BLaER1 treated with 17β-estradiol and CSF1 and Interleukin-3, amounts not matched to agents 10 nM and 100 nM (cell line): ENCODE data around the gene NOVA2.
A peak's percentile ranks its signal among the peaks of the same experiment; 100 is the strongest.
"Not testable (repeated sequence)": the region's sequence is repeated elsewhere in the genome, so short reads cannot be mapped to it uniquely, and the experiment has no call there.

Experiments
- H3K27ac ChIP-seq, 11 experiments: shearing (Covaris generic); formaldehyde crosslinking; 2 replicates each; pipeline ENCODE4 v1.8.1; 2022
- H3K27me3 ChIP-seq, 11 experiments: shearing (Covaris generic); formaldehyde crosslinking; 2 replicates each; pipeline ENCODE4 v1.8.1; 2022
- H3K36me3 ChIP-seq, 11 experiments: shearing (Covaris generic); formaldehyde crosslinking; 2 replicates each; pipeline ENCODE4 v1.8.1; 2022
- H3K4me1 ChIP-seq, 10 experiments: shearing (Covaris generic); formaldehyde crosslinking; 2 replicates each; pipeline ENCODE4 v1.8.1; 2022
- H3K4me2 ChIP-seq, 11 experiments: shearing (Covaris generic); formaldehyde crosslinking; 2 replicates each; pipeline ENCODE4 v1.8.1; 2022
- H3K4me3 ChIP-seq, 10 experiments: shearing (Covaris generic); formaldehyde crosslinking; 2 replicates each; pipeline ENCODE4 v1.8.1; 2022
- H3K9ac ChIP-seq, 11 experiments: shearing (Covaris generic); formaldehyde crosslinking; 2 replicates each; pipeline ENCODE4 v1.8.1; 2022
- H3K9me3 ChIP-seq, 11 experiments: shearing (Covaris generic); formaldehyde crosslinking; replicated peaks in 1 of 11; 2 replicates each; pipeline ENCODE4 v1.8.1; 2022
- H4K20me1 ChIP-seq, 11 experiments: shearing (Covaris generic); formaldehyde crosslinking; 2 replicates each; pipeline ENCODE4 v1.8.1; 2022
- Cebpa-rat ChIP-seq, 11 experiments: shearing (Covaris generic); IDR thresholded peaks; 2 replicates each; pipeline ENCODE4 v1.8.1; 2022

The NOVA2 gene

DNA sequence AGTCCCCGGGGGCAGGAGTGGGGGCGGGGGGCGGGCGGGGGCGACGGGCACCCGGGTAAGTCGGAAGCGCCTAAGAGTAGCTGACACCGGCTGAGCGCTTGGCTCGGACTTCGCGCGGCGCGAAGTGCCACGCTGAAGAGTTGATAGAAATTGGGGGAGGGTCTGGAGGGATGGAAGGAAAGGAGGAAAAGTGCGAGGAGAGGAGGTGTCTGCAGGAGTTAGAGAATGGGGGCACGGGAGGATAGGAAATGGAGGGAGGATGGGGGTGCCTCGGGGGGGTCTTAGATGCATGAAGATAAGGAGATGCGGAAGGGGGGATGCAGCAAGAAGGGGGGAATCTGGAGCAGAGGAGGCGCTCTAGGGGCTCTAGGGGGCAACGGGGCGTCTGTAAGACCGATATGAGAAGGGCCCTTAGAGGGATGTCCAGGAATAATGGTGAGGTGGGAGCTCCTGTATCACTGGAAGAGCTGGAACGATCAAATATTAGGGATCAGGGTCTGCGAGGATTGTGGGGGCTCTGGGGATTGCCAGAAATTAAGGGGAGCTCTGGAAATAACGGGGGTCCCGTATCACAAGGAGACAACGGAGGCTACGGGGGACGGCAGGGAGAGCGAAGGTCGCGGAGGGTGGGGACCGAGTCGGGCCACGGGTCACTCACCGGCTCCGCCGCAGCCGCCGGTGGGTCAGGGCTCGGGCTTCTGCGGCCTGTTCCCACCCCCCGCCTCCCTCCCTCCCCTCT is 71.6 kb downstream of the NOVA2 start, which contains the start of gene MYPOP:
Gene MYPOP (minus strand): TSS at position 702 of the 739 bp plus-strand sequence. CDS start 840 bp downstream, outside the sequence.
- peaks cover 20 to 50% (median 31%) of the 10 kb centered on the region in 10 experiments for H3K4me1 ChIP-seq
- H3K36me3 ChIP-seq = peaks cover 23 to 43% (median 35%) of the 10 kb centered on the region in 11 experiments
- peak within 1 kb of the TSS; percentile 72 to 95 (median 88) for H3K4me3 ChIP-seq
- no peak for TF ChIP-seq Cebpa-rat (IDR thresholded peaks at IDR 0.05)
- H3K9me3 ChIP-seq = no peaks in the 10 kb centered on the region
- H3K4me2 ChIP-seq = peak within 1 kb of the TSS; percentile 81 to 99 (median 96)
- peak within 1 kb of the TSS; percentile 42 to 91 (median 79); a peak in 21 of 22 replicates for H3K27ac ChIP-seq
- peaks cover 12 to 45% (median 40%) of the 10 kb centered on the region in 11 experiments; a peak in 20 of 22 replicates for H4K20me1 ChIP-seq
- H3K27me3 ChIP-seq = no peaks in the 10 kb centered on the region
- H3K9ac ChIP-seq = peak within 1 kb of the TSS; percentile 78 to 90 (median 85)

DNA sequence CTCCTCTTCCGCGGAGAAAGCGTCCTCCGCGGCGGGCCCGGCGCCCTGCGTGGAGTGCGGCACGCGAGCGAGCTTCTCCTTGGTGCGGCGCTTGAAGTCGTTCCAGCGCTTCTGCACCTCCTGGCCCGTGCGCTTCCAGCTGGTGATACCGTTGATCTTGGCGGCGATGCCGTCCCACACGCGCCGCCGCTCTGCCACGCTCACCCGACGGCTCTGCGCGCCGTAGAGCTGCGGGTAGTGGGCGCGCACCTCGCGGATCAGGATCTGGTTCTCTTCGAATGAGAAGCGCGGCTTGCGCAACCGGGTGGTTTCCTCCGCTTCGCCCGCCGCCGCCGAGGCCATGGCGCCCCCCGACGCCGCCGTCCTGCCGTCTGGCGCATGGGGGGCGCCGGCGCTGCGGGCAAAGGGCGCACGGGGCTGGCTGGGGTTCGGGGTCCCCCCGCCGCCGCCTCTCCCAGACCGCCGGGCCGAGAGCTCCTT is 72.2 kb downstream of the NOVA2 start:
- Histone ChIP-seq H4K20me1 (peaks cover 16 to 51% (median 44%) of the 10 kb centered on the region in 11 experiments; a peak in 20 of 22 replicates), H3K36me3 (peaks cover 23 to 47% (median 38%) of the 10 kb centered on the region in 11 experiments), H3K4me3 (peak overlapping the region; percentile 72 to 95 (median 88)), H3K4me2 (peak overlapping the region; percentile 81 to 99 (median 96)), H3K4me1 (peaks cover 20 to 54% (median 35%) of the 10 kb centered on the region in 10 experiments), H3K27me3 (no peaks in the 10 kb centered on the region), H3K9me3 (no peaks in the 10 kb centered on the region), H3K27ac (peak overlapping the region in 10 of 11 experiments; percentile 38 to 91 (median 80); a peak in 19 of 22 replicates), H3K9ac (peak overlapping the region; percentile 78 to 90 (median 85))
- peak; percentile 24 to 98 (median 92); a peak in 19 of 22 replicates for TF ChIP-seq Cebpa-rat (IDR thresholded peaks at IDR 0.05)

DNA sequence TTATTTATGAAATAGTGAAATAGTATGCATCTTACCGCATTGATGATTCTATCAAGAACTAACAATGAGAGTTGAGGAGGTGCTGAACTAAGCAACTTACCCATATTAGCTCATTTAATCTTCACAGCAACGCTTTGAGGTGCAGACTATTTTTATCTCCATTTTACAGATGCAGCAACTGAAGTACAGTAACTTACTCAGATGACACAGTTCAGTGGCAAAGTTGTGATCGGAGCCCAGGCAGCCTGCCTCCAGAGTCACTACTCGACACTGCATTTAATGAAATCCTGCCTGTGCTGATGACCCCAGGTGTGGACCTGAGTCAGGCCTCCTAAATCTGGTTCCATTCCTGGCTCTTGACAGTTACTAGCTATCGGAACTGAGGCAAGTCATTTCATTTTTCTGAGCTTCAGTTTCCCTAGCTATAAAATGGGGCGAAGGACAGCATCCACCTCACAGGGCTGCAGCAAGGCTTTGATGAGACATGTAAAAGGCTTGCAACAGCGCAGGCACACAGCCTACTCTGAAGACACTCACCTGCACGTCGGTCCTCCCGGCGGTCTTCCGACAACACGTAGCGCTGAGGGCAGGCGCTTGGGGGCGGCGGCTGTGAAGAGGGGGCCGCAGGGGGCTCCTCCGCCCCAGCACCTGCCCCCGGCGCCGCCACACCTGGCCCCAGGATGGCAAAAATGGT is 72.8 kb downstream of the NOVA2 start:
- H3K4me1 ChIP-seq = peaks cover 20 to 59% (median 35%) of the 10 kb centered on the region in 10 experiments
- H3K27ac ChIP-seq = peak overlapping the region in 10 of 11 experiments; percentile 38 to 91 (median 80); a peak in 18 of 22 replicates
- H3K4me3 ChIP-seq = peak overlapping the region; percentile 72 to 95 (median 88)
- peaks cover 16 to 57% (median 48%) of the 10 kb centered on the region in 11 experiments; a peak in 20 of 22 replicates for H4K20me1 ChIP-seq
- H3K9ac ChIP-seq = peak overlapping the region; percentile 78 to 90 (median 85)
- H3K27me3 ChIP-seq = no peaks in the 10 kb centered on the region
- peak overlapping the region; percentile 81 to 99 (median 96) for H3K4me2 ChIP-seq
- no peaks in the 10 kb centered on the region for H3K9me3 ChIP-seq
- peaks cover 28 to 53% (median 44%) of the 10 kb centered on the region in 11 experiments for H3K36me3 ChIP-seq
- TF ChIP-seq Cebpa-rat (IDR thresholded peaks at IDR 0.05) = no peak

DNA sequence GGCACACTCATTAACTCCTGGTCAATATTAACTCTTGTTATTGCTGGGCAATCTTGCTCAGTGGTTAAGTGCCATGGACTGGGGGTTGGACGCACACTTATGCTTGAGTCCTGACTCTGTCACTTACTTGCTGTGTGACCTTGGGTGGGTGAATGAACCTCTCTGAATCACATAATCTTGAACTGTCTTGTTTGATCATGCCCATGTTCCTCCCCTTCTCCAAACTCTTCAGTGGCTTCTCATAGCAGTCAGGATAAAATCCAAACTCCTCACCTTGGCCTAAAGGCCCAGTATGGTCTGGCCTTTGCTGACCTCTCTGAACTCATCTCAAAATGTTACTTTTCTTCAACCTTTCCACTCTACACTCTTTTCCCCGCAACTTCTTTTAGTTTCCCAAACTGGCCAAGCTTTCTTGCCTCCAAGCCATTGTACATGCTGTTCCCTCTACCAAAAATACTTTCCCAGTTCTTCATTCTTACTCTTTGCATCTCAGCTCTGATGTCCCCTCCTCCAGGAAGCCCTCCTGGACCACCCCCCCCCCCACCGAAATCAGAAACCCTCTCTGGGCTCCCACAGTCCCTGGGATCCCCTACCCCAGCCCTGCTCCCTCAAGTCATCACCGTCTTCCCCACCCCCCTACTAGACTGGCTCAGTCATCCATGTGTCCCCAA is 73.6 kb downstream of the NOVA2 start:
- peak overlapping the region in 7 of 10 experiments; percentile 79 to 95 (median 88); a peak in 12 of 20 replicates for H3K4me3 ChIP-seq
- H3K36me3 ChIP-seq = peaks cover 34 to 61% (median 53%) of the 10 kb centered on the region in 11 experiments
- peaks cover 16 to 65% (median 56%) of the 10 kb centered on the region in 11 experiments; a peak in 20 of 22 replicates for H4K20me1 ChIP-seq
- H3K9ac ChIP-seq = peak overlapping the region in 2 of 11 experiments; percentile 87 to 90; a peak in 3 of 22 replicates
- no peak overlapping the region for H3K27ac ChIP-seq
- H3K9me3 ChIP-seq = no peaks in the 10 kb centered on the region
- no peaks in the 10 kb centered on the region for H3K27me3 ChIP-seq
- peaks cover 20 to 59% (median 35%) of the 10 kb centered on the region in 10 experiments for H3K4me1 ChIP-seq
- TF ChIP-seq Cebpa-rat (IDR thresholded peaks at IDR 0.05) = no peak
- peak overlapping the region; percentile 81 to 99 (median 96); a peak in 21 of 22 replicates for H3K4me2 ChIP-seq

DNA sequence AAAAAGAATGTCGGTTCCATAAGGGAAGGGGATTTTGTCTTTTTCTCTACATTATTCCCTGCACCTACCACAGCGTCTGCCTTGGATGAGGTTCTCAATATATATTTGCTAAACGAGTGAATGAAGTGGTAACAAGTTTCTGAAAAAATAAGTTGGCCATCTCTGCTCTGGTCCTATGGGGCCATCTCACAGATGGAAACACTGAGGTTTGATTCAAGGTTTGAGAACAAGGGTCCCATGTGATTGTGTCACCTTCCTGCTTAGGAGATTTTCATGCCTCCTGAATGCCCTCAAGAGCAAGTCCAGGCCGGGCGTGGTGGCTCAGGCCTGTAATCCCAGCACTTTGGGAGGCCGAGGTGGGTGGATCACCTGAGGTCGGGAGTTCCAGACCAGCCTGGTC is 74.4 kb downstream of the NOVA2 start:
- Histone ChIP-seq H3K36me3 (peaks cover 42 to 69% (median 61%) of the 10 kb centered on the region in 11 experiments), H3K4me1 (peaks cover 20 to 59% (median 37%) of the 10 kb centered on the region in 10 experiments), H3K9ac (no peak overlapping the region), H3K27me3 (no peaks in the 10 kb centered on the region), H3K9me3 (no peaks in the 10 kb centered on the region), H4K20me1 (peaks cover 16 to 73% (median 61%) of the 10 kb centered on the region in 11 experiments; a peak in 20 of 22 replicates), H3K4me2 (no peak overlapping the region), H3K4me3 (no peak overlapping the region), H3K27ac (no peak overlapping the region)
- no peak for TF ChIP-seq Cebpa-rat (IDR thresholded peaks at IDR 0.05)

DNA sequence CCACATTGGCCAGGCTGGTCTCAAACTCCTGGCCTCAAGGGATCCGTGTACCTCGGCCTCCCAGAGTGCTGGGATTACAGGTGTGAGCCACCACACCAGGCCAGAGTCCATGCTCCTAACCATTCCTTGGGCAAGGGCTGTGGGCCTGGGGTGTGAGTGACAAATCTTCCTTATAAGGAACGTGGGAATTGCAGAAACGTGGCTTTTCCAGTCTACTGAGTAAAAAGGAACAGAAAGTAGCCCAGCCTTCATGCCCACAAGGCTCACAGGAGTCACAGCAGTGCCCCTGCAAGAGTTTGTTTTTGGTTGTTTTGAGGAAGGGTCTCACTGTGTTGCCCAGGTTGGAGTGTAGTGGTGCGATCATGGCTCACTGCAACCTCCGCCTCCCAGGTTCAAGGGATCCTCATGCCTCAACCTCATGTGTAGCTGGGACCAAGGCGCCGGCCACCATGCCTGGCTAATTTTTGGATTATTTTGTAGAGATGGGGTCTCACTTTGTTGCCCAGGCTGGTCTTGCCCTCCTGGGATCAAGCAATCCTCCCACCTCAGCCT is 76.3 kb downstream of the NOVA2 start:
- Histone ChIP-seq H3K27ac (peak overlapping the region in 2 of 11 experiments; percentile 32 to 40; a peak in 3 of 22 replicates), H3K4me1 (peaks cover 13 to 61% (median 37%) of the 10 kb centered on the region in 10 experiments), H3K4me2 (peak overlapping the region in 7 of 11 experiments; percentile 25 to 81 (median 64); a peak in 12 of 22 replicates), H3K36me3 (peaks cover 43 to 79% (median 67%) of the 10 kb centered on the region in 11 experiments), H4K20me1 (peaks cover 16 to 90% (median 68%) of the 10 kb centered on the region in 11 experiments; a peak in 20 of 22 replicates), H3K27me3 (no peaks in the 10 kb centered on the region), H3K9me3 (no peaks in the 10 kb centered on the region), H3K4me3 (no peak overlapping the region), H3K9ac (peak overlapping the region in 2 of 11 experiments; percentile 22 to 31; a peak in 2 of 22 replicates)
- TF ChIP-seq Cebpa-rat (IDR thresholded peaks at IDR 0.05) = no peak

DNA sequence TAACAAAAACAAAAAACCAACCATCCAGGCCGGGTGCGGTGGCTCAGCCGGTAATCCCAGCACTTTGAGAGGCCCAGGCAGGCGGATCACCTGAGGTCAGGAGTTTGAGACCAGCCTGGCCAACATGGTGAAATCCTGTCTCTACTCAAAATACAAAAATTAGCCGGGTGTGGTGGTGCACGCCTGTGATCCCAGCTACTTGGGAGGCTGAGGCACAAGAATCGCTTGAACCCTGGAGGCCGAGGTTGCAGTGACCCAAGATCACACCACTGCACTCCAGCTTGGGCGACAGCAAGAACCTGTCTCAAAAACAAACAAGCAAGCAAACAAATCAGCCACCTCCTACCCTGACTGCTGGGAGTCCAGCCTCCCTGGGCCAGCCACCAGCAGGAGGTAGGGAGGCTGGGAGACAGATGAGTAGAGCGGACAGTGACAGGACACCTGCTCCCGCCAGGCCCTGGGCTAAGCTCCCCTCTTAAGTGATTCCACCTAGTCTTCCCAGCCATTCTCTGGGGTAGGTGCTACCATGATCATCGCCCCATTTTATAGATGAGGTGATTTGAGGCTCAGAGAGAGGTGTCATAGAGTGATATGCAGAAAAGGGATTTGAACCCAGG is 77.6 kb downstream of the NOVA2 start:
- H4K20me1 ChIP-seq = peaks cover 13 to 95% (median 69%) of the 10 kb centered on the region in 11 experiments; a peak in 20 of 22 replicates
- H3K36me3 ChIP-seq = peaks cover 43 to 89% (median 75%) of the 10 kb centered on the region in 11 experiments
- peak overlapping the region in 1 of 11 experiments; percentile 13; a peak in 2 of 22 replicates for H3K9ac ChIP-seq
- H3K4me1 ChIP-seq = peaks cover 8 to 56% (median 32%) of the 10 kb centered on the region in 10 experiments
- H3K27me3 ChIP-seq, H3K27ac ChIP-seq, H3K9me3 ChIP-seq, H3K4me3 ChIP-seq, H3K4me2 ChIP-seq: not testable (repeated sequence)
